Trophoblast cell (in vitro differentiated cells and primary cell): Measurements from ENCODE around the gene MIPOL1.

Experiments used
- DNase-seq, 2 donors: peaks; one replicate each; pipeline ENCODE4 v3.0.0-alpha.2; 2016
- H2AFZ ChIP-seq: 2 replicates; pipeline ENCODE4 v1.6.1; 2013; ENCODE audit warnings: low read length, moderate library complexity, mild to moderate bottlenecking; ENCODE audit not compliant: insufficient read depth, poor library complexity
- H2AK5ac ChIP-seq: 2 replicates; pipeline ENCODE4 v1.6.1; 2013; ENCODE audit warnings: mild to moderate bottlenecking, low read length
- H2BK120ac ChIP-seq: 2 replicates; pipeline ENCODE4 v1.6.1; 2013; ENCODE audit warnings: low read length, mild to moderate bottlenecking, moderate library complexity; ENCODE audit not compliant: insufficient read depth, poor library complexity
- H2BK12ac ChIP-seq: 2 replicates; pipeline ENCODE4 v1.6.1; 2013; ENCODE audit warnings: mild to moderate bottlenecking, low read length, moderate library complexity
- H2BK5ac ChIP-seq: 2 replicates; pipeline ENCODE4 v1.6.1; 2013; ENCODE audit warnings: low read length, low read depth, moderate library complexity, mild to moderate bottlenecking; ENCODE audit not compliant: poor library complexity
- H3K14ac ChIP-seq: 2 replicates; pipeline ENCODE4 v1.6.1; 2013; ENCODE audit warnings: mild to moderate bottlenecking, low read length
- H3K18ac ChIP-seq: 2 replicates; pipeline ENCODE4 v1.6.1; 2013; ENCODE audit warnings: mild to moderate bottlenecking, low read length
- H3K23ac ChIP-seq: 2 replicates; pipeline ENCODE4 v1.6.1; 2013; ENCODE audit warnings: low read length
- H3K27ac ChIP-seq: 2 replicates; pipeline ENCODE4 v1.5.1; 2013; ENCODE audit warnings: low read depth, mild to moderate bottlenecking, inconsistent platforms, low read length, moderate library complexity
- H3K27me3 ChIP-seq: 2 replicates; pipeline ENCODE4 v1.6.1; 2013; ENCODE audit warnings: inconsistent platforms, mild to moderate bottlenecking, low read length, moderate library complexity; ENCODE audit not compliant: insufficient read depth
- H3K36me3 ChIP-seq, 2 experiments: 1 replicate in 1 of 2; 2 replicates in 1 of 2; pipeline ENCODE4 v1.6.1; 2013; ENCODE audit warnings: low read length in 2 of 2, mild to moderate bottlenecking in 2 of 2, moderate library complexity in 1 of 2; ENCODE audit not compliant: insufficient read depth in 2 of 2, control insufficient read depth in 1 of 2
- H3K4ac ChIP-seq: 2 replicates; pipeline ENCODE4 v1.6.1; 2013; ENCODE audit warnings: low read depth, mild to moderate bottlenecking, low read length, moderate library complexity
- H3K4me1 ChIP-seq, 2 experiments: 1 replicate in 1 of 2; 2 replicates in 1 of 2; pipeline ENCODE4 v1.6.1; 2013; ENCODE audit warnings: low read length in 2 of 2, mild to moderate bottlenecking in 2 of 2, moderate library complexity in 1 of 2; ENCODE audit not compliant: insufficient read depth in 2 of 2, control insufficient read depth in 1 of 2
- H3K4me2 ChIP-seq: 2 replicates; pipeline ENCODE4 v1.6.1; 2013; ENCODE audit warnings: inconsistent platforms, mild to moderate bottlenecking, low read length, moderate library complexity
- H3K4me3 ChIP-seq: 2 replicates; pipeline ENCODE4 v1.5.1; 2013; ENCODE audit warnings: mild to moderate bottlenecking, low read depth, low read length, inconsistent platforms
- H3K79me1 ChIP-seq: one replicate; pipeline ENCODE4 v1.6.1; 2013; ENCODE audit warnings: low read length
- H3K79me2 ChIP-seq: 2 replicates; pipeline ENCODE4 v1.6.1; 2013; ENCODE audit warnings: low read length, mild to moderate bottlenecking; ENCODE audit not compliant: control insufficient read depth, insufficient read depth, poor library complexity
- H3K9ac ChIP-seq: 2 replicates; pipeline ENCODE4 v1.6.1; 2013; ENCODE audit warnings: mild to moderate bottlenecking, low read length
- H3K9me3 ChIP-seq: 2 replicates; pipeline ENCODE4 v1.6.1; 2013; ENCODE audit warnings: low read depth, mild to moderate bottlenecking, control low read depth, inconsistent platforms, low read length; ENCODE audit not compliant: insufficient read depth
- H4K12ac ChIP-seq: 2 replicates; pipeline ENCODE4 v1.6.1; 2013; ENCODE audit warnings: low read depth, mild to moderate bottlenecking, low read length, moderate library complexity
- H4K8ac ChIP-seq: 2 replicates; pipeline ENCODE4 v1.6.1; 2013; ENCODE audit warnings: low read depth, mild to moderate bottlenecking, low read length, moderate library complexity
- H4K91ac ChIP-seq: one replicate; pipeline ENCODE4 v1.6.1; 2013; ENCODE audit warnings: low read depth, mild to moderate bottlenecking, low read length, moderate library complexity
- WGBS: extraction: QIAGEN DNeasy Blood & Tissue Kit; methylation state at CpG from one replicate; pipeline ENCODE4 v1.1.7; 2013; ENCODE audit warnings: missing lambda C conversion rate; ENCODE audit not compliant: insufficient read length, insufficient coverage; ENCODE audit errors: extremely low coverage; 5-methylcytosine and 5-hydroxymethylcytosine counted together

MIPOL1 gene

DNA sequence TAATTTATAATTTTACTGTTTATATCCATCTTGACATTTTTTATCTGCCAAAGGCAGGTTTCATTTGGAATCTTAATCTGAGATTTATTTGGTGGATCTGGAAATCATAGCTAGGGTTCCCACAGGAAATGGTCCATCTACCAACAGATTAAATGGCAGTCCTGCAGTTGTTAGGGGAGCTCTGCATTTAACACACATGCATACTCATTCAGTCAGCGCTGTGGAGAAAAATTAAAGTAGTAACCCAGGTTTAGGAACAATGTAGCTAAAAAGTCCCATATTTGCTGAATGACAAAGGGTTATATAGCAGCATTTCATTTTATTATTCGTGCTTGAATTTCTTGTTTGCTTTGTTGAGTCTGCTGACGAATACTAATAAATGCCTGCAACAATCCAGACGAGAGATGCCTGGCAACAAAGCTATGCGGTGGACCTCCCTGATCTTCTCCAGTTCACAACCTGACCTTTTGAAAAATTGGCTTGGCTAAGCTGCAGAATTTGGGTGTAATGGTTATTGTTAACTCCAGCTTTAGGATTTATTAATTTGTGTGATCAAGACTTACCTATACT lies 59.8 kb downstream of the MIPOL1 start:
- Histone ChIP-seq H4K91ac (no peak overlapping the region), H3K9me3 (no peaks in the 10 kb centered on the region), H3K4me1 (no peaks in the 10 kb centered on the region), H3K27me3 (no peaks in the 10 kb centered on the region), H3K14ac (no peak overlapping the region), H3K9ac (no peak overlapping the region), H4K12ac (no peak overlapping the region), H2BK12ac (no peak overlapping the region), H2BK120ac (no peak overlapping the region), H4K8ac (no peak overlapping the region), H3K4ac (no peak overlapping the region), H3K23ac (no peak overlapping the region), H3K79me2 (no peaks in the 10 kb centered on the region), H3K36me3 (no peaks in the 10 kb centered on the region), H2BK5ac (no peak overlapping the region), H3K79me1 (no peaks in the 10 kb centered on the region), H3K27ac (no peak overlapping the region), H3K18ac (no peak overlapping the region), H2AK5ac (no peak overlapping the region), H3K4me3 (no peak overlapping the region), H3K4me2 (no peak overlapping the region), H2AFZ (no peak overlapping the region)
- no CpG with 5 or more reads among the region's 5 CpGs for WGBS
- DNase-seq, result no peak

DNA sequence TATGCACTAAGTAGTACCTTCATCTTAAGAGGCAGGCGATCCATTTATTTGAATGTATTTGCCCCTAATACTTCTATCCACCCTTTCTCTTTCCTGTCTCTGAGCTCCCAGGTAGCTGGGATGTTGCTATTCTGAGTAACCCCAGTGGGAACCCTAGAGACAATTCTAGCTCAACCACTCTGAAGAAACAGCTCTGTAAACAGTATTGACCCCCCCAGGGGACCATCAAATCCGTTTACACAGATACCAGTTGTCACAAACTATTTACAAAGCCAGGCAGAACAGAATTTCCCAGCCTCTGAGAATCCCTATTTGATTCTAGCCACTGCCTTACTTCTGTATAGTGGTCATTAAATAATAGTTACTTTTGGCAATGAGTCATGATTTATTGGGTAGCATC lies 64.9 kb downstream of the MIPOL1 start:
- Histone ChIP-seq H3K4me3 (no peak overlapping the region), H3K27ac (no peak overlapping the region), H3K9me3 (no peaks in the 10 kb centered on the region), H2BK12ac (no peak overlapping the region), H3K4ac (no peak overlapping the region), H3K9ac (no peak overlapping the region), H3K23ac (no peak overlapping the region), H3K4me1 (no peaks in the 10 kb centered on the region), H3K79me1 (no peaks in the 10 kb centered on the region), H4K91ac (no peak overlapping the region), H3K14ac (no peak overlapping the region), H3K79me2 (no peaks in the 10 kb centered on the region), H2BK120ac (no peak overlapping the region), H2AK5ac (no peak overlapping the region), H4K8ac (no peak overlapping the region), H3K18ac (no peak overlapping the region), H2AFZ (no peak overlapping the region), H4K12ac (no peak overlapping the region), H2BK5ac (no peak overlapping the region), H3K36me3 (no peaks in the 10 kb centered on the region), H3K27me3 (no peaks in the 10 kb centered on the region), H3K4me2 (no peak overlapping the region)
- no peak for DNase-seq
- no CpG with 5 or more reads among the region's 2 CpGs for WGBS

DNA sequence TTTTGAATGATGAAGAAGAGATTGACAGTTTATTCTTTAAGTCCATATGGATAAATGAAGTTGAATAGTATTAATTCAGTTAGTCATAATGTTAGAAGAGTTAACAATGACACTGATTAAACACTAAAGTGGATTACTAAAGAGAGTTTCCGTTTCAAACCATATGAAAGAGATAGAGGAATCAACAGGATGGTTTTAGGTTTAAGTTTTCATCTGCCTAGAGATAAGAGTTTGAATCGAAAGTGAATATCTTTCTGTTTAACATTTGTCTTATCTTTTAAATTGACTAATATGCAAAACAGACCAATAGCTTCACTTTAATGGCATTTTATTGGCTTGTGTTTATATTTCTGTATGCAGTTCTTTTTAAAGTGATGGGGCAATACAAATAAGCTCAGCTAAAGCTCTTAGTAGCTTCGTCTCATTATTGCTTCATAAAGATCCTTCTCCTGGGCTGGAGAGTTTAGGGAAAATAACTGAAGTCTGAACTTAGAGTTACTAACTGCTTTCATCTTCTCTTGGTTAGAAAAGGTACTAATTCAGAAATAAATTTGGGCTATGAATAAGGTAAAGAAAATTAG lies 66.0 kb downstream of the MIPOL1 start:
- no peak overlapping the region for H4K12ac ChIP-seq
- no peaks in the 10 kb centered on the region for H3K27me3 ChIP-seq
- H4K8ac ChIP-seq, result no peak overlapping the region
- no peak overlapping the region for H2BK120ac ChIP-seq
- WGBS, result no CpG with 5 or more reads among the region's 3 CpGs
- no peak overlapping the region for H3K14ac ChIP-seq
- H3K4ac ChIP-seq, result no peak overlapping the region
- DNase-seq, result no peak
- H2BK12ac ChIP-seq, result no peak overlapping the region
- H3K9ac ChIP-seq, result no peak overlapping the region
- H3K79me2 ChIP-seq, result no peaks in the 10 kb centered on the region
- H3K27ac ChIP-seq, result no peak overlapping the region
- H2AFZ ChIP-seq, result no peak overlapping the region
- no peaks in the 10 kb centered on the region for H3K9me3 ChIP-seq
- H3K36me3 ChIP-seq, result no peaks in the 10 kb centered on the region
- H3K79me1 ChIP-seq, result no peaks in the 10 kb centered on the region
- H3K18ac ChIP-seq, result no peak overlapping the region
- H3K4me2 ChIP-seq, result no peak overlapping the region
- H3K23ac ChIP-seq, result no peak overlapping the region
- no peak overlapping the region for H2AK5ac ChIP-seq
- no peak overlapping the region for H3K4me3 ChIP-seq
- H3K4me1 ChIP-seq, result no peaks in the 10 kb centered on the region
- H4K91ac ChIP-seq, result no peak overlapping the region
- no peak overlapping the region for H2BK5ac ChIP-seq

DNA sequence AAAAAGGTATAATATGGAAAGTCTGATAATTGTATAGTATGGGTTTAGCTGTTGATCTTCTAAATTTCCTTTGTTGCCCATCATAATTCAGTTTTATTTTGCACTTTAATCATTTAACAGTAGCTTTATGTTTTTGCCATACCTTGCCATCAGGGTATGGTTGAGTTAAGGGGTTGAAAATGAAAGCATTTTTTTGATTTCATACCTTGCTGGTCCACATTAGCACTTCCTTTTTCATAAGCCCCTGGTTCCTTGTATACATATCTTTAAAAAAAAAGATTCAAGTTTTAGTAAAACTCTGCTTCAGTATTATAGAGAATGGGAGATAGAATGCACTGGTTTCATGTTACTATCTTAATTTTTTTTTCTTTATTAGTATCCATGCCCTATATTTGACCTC lies 71.1 kb downstream of the MIPOL1 start:
- H3K4me2 ChIP-seq, result no peak overlapping the region
- no peak overlapping the region for H4K8ac ChIP-seq
- H2BK12ac ChIP-seq, result no peak overlapping the region
- no peak overlapping the region for H2AFZ ChIP-seq
- H3K79me2 ChIP-seq, result no peaks in the 10 kb centered on the region
- H3K9ac ChIP-seq, result no peak overlapping the region
- no peaks in the 10 kb centered on the region for H3K79me1 ChIP-seq
- no peak overlapping the region for H4K91ac ChIP-seq
- no peak overlapping the region for H2AK5ac ChIP-seq
- no peak overlapping the region for H3K14ac ChIP-seq
- no peak overlapping the region for H3K27ac ChIP-seq
- H3K4me1 ChIP-seq, result no peaks in the 10 kb centered on the region
- no peak for DNase-seq
- H3K23ac ChIP-seq, result no peak overlapping the region
- no peaks in the 10 kb centered on the region for H3K27me3 ChIP-seq
- no peaks in the 10 kb centered on the region for H3K36me3 ChIP-seq
- no peak overlapping the region for H2BK120ac ChIP-seq
- no peak overlapping the region for H4K12ac ChIP-seq
- H3K18ac ChIP-seq, result no peak overlapping the region
- no peak overlapping the region for H3K4ac ChIP-seq
- no peak overlapping the region for H3K4me3 ChIP-seq
- no peak overlapping the region for H2BK5ac ChIP-seq
- H3K9me3 ChIP-seq, result no peaks in the 10 kb centered on the region
